ENCODE results near the gene IP6K1.
"Not testable (repeated sequence)": the region's sequence is repeated elsewhere in the genome, so short reads cannot be mapped to it uniquely, and the experiment has no call there.

Gene IP6K1

DNA sequence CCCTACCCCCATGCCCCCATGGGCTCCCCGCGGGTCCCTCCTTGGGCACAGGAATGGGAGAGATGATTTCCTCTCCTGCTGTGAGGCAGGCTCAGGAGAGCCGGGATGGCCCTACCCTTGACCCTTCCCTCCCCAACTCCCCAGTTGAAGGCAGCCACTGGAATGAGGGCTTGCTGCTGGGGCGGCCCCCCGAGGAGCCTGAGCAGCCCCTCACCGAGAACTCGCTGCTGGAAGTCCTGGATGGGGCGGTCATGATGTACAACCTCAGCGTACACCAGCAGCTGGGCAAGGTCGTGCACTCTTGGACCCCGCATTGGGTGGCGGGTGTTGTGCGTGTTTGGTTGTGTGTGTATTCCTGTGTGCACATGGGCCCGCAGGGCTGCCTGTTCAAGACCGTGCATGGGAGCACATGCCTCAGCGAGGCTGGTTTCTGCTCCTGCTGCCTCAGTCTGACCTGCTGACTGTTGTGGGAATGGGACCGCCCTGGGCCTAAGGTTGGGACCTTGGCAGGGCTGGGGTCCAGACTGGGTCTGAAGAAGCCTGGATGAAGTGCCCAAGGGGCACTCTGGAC is 80.9 kb downstream of the IP6K1 start:
- no peak for DNase-seq

DNA sequence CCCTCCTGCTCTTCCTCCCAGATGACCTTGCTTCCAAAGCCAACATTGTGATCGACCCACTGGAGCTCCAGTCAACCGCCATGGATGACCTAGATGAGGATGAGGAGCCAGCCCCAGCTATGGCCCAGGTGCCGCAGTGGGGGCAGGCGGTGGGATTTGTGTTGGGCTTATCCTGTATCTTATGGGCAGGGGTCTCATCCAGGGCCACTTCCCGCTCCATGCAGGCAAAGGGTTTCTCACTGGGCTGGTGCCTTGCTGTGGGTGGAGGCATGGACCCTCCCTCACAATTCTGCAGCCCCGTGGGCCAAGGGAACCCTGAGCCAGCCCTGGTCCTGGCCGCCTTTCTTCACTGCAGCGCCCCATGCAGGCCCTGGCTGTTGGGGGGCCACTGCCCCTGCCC is 81.7 kb downstream of the IP6K1 start:
- DNase-seq = no peak

DNA sequence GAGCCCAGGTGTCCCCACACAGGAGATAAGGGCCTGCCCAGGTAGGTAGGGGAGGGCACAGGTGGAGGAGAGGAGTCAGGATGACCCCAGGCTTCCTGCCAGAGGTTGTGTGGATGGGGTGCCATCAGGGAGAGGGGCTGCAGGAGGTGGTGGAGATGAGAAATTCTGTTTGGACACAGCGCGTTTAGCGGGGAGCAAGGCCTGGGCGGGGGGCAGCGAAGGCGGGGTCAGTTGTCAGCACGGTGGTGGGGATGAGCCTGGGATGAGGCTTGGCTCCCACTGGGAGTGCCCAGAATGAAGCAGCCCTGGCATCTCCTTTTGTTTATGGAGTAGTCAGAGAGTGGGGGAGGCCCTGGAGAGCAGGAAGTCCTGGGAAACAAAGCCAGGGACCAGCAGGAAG is 82.4 kb downstream of the IP6K1 start:
- no peak for DNase-seq

DNA sequence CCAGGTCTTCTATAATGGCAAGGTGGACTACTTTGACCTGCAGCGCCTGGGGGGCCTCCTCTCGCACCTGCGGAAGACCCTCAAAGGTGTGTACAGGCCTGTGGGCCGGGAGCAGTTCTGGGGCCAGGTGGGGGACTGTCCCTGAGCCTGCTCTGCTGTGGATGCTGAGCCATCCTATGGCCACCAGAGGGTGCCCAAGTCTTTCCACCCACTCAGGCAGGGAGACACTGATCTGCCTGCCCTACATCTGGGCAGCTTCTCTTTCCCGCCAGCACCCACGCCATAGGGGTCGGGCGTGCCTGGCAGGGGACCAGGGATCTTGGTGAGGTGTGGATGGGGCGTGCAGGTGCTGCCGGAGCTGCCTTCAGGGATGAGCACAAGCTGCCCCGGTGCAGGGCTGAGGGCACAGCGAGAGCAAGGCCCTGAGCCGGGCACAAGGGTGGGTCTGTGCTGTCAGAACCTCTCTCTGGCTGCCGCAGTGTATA is 82.9 kb downstream of the IP6K1 start:
- DNase-seq = peak; percentile 30

DNA sequence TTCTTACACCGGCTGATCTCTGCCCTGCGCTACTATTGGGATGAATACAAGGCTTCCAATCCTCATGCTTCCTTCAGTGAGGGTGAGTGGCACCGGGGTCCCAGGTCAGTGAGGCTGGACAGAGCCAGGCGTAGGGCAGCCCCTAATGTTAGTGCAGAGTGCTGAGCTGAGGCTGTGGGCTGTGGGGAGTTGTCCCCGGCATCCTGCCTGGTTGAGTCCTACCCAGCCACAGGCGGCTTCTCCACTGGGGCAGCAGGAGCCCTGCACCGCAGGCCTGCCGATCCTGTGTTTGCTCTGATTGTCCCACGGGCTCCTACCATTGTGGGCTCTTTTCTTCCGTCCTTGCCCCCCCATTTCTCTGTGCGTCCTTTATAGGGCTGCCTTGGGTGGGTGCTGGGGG is 83.7 kb downstream of the IP6K1 start:
- no peak for DNase-seq

DNA sequence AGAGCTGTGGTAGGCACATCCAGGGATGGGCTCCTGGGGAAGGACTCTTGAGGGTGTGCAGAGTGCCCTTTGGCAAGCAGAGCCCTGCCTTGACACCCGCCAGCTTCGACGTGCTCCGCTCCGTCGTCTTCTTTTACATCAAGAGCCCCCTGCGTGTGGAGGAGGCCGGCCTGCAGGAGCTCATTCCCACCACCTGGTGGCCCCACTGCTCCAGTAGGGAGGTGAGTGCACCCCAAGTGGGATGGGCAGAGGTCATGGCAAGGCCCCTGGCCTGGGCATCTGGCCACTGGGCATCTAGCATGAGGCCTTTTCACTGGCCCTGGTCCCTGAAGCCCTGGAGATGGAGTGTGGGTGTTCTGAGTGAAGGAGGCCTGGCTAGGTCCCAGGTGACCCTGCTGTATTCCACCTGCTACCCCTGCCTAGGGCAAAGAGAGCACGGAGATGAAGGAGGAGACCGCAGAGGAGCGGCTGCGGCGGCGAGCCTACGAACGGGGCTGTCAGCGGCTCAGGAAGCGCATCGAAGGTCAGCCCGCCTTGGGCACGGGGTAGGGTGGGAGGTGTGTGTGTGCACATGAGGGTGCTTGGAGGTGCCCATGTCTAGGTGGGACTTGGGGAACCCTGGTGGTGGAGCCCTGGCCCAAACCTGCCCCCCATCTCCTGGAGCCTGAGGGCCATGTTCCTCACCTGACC is 84.8 kb downstream of the IP6K1 start:
- DNase-seq = no peak

DNA sequence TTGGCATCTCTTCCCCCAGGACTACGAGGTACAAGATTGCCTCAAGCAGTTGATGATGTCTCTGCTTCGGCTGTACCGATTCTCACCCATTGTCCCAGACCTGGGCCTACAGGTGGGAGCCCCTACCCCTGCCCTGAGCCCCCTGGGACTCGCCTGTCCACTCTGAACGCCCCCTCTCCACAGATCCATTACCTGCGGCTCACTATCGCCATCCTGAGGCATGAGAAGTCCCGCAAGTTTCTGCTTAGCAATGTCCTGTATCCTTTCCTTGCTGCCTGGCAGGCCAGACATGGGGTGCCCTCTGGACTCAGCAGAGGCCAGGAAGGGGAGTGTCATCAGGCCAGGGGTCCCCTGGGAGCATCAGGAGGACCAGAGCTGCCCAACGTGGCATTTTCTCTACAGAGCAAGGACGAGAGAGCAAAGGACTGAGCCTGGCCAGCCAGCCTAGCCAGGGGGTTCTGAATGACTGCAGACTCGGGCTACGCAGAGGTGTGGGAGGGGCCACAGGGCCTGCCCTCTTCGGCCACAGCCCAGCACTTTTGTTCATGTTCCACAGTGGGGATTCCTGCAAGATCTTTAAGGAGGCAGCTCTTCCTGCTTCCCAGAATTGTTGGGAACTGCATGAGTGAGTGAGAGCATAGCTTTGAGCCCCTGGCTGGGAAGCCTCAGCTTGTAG is 85.8 kb downstream of the IP6K1 start:
- DNase-seq = no peak

DNA sequence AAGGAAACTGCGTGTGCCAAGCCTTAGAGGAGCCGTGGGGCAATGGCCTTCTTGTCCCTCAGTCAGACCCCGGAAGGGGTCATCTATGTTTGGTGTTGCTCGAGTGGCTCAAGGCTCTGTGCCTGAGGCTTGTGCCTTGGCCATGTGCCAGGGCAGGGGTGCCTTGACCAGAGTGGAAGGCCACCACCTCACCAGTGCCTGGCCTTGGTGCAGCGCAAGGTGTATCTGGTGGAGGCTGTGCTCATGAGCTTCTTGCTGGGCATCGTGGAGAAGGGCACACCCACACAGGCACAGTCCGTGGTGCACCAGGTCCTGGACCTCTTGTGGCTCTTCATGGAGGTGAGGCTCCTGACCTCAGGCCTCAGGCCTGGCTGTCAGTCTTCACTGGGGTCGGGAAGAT is 86.3 kb downstream of the IP6K1 start:
- no peak for DNase-seq

DNA sequence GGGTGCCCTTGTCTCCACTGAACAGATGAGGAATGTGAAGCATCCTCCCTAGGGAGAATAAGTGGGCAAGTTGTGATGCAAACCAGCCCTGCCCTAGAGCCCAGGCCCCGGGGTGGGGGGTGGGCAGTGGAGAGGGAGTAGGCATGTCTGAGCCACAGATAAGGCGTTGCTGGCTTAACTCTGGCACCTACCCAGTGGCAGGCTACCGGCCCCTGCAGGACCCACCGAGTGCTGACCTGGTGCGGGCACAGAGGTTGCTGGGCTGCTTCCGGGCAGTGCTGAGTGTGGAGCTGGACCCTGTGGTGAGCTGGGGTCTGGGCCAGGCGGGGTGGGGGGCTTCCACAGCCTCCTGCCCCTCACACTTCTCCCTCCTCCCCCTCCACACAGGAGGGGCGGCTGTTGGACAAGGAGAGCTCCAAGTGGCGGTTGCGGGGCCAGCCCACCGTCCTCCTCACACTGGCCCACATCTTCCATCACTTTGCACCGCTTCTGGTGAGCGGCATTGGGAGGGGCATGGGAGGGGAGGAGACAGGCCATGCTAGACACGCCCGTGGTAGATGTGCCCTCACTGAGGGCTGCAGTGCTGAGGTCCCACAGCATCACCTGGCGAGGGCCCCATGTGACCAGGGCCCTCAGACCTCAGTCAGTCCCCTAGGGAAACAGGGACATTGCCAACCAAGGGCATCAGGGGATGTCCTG is 86.9 kb downstream of the IP6K1 start:
- DNase-seq = no peak

DNA sequence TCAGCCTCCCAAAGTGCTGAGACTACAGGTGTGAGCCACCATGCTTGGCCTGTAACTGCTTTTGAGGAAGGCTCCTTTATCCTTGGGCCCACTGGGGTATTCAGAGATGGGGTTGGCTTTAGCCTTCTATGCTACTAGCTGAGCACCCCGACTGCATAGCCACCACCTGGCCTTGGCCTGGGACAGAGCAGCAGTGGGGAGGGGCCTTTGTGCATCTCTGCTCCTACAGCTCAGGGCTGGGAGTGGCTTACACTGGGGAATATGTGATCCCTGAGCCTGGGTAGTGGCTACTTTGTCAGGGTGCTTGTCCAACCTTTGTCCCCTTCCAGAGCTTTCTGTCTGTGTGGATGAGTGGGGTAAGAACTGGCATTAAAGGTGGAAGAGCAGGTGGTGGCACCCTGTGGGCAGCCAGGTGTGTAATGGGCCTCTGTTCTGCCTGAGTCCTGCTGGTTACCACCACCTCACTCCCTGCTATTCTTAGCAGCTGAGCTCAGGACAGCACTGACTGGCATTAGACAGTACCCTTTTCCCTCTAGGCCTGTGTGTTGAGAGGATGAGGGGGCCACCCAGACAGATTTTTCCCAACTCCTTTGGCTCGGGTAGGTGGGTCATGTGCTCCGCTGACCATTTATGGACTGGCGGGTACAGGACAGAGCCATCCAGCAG is 90.9 kb downstream of the IP6K1 start:
- DNase-seq = not testable (repeated sequence)

DNA sequence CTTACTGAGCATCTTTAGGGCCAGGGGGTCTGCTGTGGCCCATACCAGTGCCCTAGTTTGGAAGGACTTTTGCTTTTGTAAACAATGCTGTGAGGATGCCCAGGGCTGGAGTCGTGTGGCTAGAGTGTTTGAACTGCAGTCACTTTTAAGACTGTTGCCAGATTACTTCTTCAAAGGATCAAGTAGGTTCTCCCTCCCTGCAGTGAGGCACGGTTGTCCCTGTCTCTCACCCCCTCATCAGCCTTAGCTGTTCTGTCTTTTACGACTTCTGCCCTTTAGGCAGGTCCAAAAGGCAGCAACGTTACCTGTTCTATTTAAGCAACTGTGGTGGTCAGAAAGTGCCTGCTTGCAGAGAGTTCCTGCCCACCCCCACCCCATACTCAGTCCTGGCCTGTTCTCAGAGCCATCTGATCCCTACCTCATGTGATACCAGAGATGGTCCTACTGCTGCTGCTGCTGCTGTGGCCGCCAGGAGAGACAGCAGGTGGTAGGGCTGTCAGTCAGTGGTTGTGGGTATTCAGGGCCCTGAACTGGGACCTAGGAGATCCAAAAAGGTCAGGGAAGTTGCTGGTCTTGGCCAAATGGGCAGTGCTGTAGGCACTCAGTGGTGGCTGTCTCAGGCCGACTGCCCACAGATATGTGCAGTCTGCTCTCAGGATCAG is 91.8 kb downstream of the IP6K1 start:
- DNase-seq = not testable (repeated sequence)

DNA sequence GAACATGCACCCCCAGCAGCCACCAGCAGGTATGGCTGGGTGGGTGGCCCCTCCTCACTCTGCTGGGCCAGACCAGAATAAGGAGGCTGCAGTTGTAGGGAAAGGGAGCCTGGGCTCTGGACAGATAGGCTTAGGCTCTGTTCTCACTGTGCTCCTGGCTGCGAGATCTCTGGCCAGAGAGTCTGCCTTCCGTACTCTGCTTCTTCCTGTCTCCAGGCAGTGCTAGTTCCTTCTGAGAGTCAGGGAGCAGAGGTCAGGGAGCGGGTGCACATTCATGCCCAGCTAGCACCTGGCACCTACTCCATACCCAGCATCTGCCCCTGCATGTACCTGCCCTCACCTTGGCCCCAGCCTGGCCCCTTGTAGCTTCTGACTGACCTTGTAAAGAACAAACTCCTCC is 94.9 kb downstream of the IP6K1 start:
- DNase-seq = not testable (repeated sequence)

DNA sequence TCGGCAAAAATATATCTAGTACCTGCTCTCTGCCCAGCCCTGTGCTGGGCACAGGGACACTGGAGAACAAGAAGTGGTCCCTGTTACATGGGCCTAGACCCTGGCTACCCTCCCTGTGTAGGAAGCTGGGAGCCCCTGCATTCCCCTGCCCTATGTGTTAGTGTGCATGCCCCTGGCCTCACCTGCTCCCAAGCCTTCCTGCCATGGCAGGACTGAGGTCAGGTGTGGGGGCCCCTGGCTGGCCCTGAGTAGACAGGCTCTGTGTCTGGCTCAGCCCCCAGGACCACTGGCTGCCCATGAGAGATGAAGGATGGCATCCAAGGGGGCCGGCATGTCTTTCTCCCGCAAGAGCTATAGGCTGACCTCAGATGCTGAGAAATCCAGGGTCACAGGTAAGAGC is 95.5 kb downstream of the IP6K1 start:
- DNase-seq = not testable (repeated sequence)

DNA sequence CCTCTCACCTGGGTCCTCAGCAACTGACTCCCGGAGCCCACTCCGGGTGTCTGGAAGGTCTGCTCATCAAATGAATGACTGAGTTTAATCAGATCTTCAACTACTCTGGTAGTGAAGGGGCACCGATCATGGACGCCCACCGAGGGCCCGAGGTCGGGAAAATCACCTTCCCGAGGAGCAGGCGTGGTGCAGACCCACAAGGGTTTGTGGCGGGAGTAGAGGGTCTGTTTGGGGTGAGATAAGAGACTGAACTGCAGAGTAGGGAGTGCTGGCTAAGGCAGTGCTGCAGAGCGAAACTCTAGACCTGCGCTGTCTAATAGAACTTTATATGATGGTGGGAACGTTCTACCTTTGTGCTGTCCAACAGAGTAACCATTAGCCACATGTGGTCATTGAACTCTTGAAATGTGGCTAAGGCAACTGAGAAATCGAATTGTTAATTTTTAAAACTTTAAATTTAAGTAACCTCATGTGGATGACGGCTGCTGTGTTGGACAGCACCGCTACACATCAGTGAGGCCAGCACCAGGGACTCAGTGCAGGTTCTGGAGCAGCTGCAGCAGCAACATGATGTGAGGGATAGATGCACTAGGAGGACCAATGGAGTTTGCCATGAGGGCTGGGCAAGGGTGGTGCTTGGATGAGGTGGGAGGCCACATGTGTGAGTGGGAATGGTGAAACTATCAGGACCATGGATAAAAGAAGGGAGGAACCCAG is 96.3 kb downstream of the IP6K1 start:
- DNase-seq = not testable (repeated sequence)

DNA sequence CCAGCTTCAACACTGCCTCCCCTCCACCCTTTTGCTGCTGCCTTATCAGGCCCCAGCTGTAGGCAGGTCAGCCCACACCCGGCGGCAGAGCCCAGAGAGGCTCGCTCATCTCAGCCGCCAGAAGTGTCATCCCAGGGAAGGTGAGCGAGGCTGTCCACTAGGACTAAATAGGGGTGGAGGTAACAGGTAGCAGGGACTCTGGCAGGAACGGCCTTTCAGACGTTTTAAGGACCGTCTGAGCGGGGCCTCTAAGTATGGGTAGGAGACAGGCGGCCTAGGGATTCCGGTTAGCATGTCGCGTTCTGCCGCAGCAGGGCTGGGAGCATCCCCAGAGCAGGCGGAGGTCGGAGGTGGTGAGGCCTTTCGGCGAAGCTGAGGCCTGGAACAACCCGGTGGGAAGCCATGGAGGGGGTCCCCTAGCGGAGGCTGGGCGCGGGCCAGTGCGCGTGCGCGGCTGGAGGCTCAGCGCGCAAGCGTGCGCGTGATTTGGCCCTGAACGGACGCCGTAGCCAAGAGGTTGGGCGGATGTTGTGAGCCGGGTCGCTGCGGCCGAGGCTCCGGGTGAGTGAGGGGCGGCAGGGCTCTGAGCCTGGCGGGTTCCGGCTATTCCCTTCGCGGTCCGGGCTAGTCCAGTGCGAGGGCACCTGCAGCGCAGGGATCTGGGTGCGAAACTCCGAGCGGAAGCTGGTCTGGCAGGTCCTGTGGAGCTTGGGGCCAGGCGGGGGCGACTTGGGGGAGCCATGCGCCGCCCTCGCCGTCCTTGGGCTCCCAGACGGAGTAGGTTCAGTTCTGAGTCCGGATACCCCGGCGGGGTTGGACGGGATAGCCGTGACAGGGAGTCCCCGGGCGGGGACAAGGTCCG is 97.1 kb downstream of the IP6K1 start, which contains the start of the genes MST1 and RNF123:
Gene MST1, minus strand, starts transcription at position 429 of the 862 bp plus-strand sequence. CDS start 783 bp downstream, outside the sequence.
Gene RNF123, plus strand, starts transcription at position 512 of the 862 bp plus-strand sequence. CDS start 1,609 bp downstream, outside the sequence.
- DNase-seq = no peak

DNA sequence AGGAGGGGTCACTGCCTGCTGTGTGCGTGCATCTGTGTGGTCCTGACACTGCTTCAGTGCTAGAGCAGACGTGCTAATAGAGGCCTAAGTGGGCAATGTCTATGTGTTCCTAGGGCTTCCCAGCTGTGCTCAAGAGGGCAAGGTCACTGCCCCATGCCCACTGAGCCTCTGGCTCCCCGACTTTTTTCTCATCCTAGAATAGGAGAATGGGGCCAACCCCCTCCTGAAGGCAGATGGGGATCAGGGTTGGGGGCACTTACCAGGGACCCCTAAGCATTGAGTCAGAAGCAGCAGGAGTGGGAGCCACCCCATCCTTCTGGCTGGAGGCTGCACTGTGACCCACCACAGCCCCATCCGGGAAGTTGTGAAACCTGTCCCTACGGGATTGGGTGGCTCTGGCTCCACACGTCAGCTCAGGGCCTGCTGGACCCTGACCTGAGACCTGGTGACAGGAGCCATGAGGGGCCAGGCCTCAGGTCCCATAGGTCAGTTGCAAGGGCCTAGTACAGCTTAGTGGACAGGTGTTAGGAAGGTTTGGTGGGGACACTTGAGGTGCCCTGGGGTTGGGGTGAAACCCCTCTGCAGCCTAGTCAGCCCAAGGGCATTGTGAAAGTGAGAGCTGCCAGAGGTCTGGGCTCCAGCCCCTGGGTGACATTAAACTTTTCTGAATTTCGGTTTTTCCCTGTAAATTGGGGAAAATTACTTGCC is 97.8 kb downstream of the IP6K1 start:
- not testable (repeated sequence) for DNase-seq

DNA sequence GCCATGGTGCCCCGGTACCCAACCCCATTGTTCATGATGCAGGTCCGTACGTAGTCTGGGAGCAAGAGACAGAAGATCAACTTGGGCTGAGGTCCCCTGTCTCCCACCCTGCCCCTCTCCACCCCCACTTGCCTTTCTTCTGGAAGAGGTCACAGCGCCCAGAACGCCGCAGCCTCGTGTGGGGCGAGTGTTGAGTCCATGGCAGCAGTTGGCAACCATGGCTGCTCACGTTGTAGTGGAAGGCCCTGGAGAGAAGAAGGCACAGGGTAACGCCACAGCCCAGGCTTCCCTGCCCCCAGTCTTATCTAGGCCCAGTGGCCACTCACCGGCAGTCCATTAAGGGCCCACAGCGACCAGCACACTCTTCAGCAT is 98.9 kb downstream of the IP6K1 start:
- not testable (repeated sequence) for DNase-seq

DNA sequence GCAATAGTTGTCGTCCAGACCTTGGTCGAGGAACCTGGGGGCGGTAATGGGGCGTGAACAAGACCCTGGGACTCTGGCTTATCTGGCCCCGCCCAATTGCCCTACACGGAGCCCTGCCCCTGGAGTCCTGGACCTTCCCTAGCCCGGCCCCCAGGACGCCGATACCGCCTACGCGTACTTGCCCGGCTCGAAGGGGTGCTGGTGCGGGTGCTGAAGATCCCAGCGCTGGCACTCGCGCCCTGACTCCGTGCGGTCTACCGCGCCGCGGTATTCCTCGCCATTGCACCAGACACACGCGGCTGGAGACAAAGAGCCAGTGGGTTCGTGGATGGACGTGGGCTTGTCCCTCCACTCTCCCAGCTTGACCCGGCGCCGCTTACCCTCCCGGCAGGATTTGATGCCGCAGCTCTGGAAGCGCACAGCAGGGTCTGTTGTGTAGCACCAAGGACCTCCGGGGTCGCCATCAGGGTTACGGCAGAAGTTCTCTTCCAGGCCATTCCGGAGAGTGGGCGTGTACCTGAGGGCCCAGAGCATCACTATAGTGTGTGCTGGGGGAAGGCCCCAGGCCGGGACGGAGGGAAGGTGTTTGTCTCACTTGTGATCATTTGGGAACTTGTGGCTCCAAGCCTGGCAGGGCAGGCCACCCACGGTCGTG is 99.4 kb downstream of the IP6K1 start:
- not testable (repeated sequence) for DNase-seq

DNA sequence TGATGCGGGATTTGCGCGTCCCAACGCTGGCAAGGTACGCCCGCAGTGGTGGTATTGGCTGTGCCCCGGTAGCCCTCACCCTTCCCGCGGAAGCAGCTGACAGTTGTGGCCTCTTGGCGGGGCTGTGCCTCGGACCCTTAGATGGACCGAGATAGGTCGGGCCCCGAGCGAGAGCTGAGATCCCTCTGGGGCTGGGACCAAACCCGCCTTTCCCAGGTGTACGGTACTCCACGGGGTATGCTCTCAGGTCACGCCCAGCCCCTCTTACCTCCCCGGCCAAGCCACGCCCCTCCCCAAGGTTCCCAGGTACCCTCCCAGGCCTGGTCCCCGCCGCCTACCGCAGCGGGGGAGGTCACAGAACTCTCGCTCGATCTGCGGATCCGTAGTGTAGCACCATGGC is 100.0 kb downstream of the IP6K1 start:
- not testable (repeated sequence) for DNase-seq

All from midbrain (tissue), 1 donor.